Stimulated activated CD8-positive, alpha-beta memory T cell treated with anti-CD3 and anti-CD28 coated beads, Interleukin-15, amount 100 ng/mL, for 4 hours (primary cell): ENCODE data around the gene GPX3.

Experiments
- DNase-seq, 2 donors: peaks; one replicate each; pipeline ENCODE4 v3.0.0-alpha.2; 2020; ENCODE audit warnings: low read depth in 2 of 2

The GPX3 gene

GRCh38 chr5:151034422-151035379 lies 14.3 kb downstream of the GPX3 start:
- no peak for DNase-seq

GRCh38 chr5:151036556-151036955 lies 16.2 kb downstream of the GPX3 start:
- DNase-seq = no peak

- DNase-seq = no peak
Observed at GRCh38 chr5:151037561-151038411, 17.4 kb downstream of the GPX3 start.

- DNase-seq = no peak
Observed at GRCh38 chr5:151038412-151038745, 18.0 kb downstream of the GPX3 start.

- DNase-seq = no peak
Observed at GRCh38 chr5:151038801-151039238, 18.4 kb downstream of the GPX3 start.

- DNase-seq = no peak
Observed at GRCh38 chr5:151039665-151040064, 19.3 kb downstream of the GPX3 start.

- DNase-seq = no peak
Observed at GRCh38 chr5:151040211-151040747, 19.9 kb downstream of the GPX3 start.

- DNase-seq = no peak
Observed at GRCh38 chr5:151041577-151042268, 21.3 kb downstream of the GPX3 start.

GRCh38 chr5:151042453-151043093 lies 22.2 kb downstream of the GPX3 start:
- no peak for DNase-seq

- no peak for DNase-seq
Observed at GRCh38 chr5:151047814-151048425, 27.5 kb downstream of the GPX3 start.

GRCh38 chr5:151048526-151048925 lies 28.1 kb downstream of the GPX3 start:
- no peak for DNase-seq

- peak; percentile 28 to 44 for DNase-seq
Observed at GRCh38 chr5:151051066-151051930, 30.9 kb downstream of the GPX3 start.

- DNase-seq = no peak
Observed at GRCh38 chr5:151051931-151052608, 31.7 kb downstream of the GPX3 start.

GRCh38 chr5:151052836-151053235 lies 32.4 kb downstream of the GPX3 start:
- DNase-seq = no peak

- no peak for DNase-seq
Observed at GRCh38 chr5:151053796-151054462, 33.5 kb downstream of the GPX3 start.

GRCh38 chr5:151054709-151055108 lies 34.3 kb downstream of the GPX3 start:
- DNase-seq = no peak

- DNase-seq = no peak
Observed at GRCh38 chr5:151055336-151055735, 34.9 kb downstream of the GPX3 start.
